GM19452 (cell line): ENCODE data around the gene BSPRY.

ENCODE experiments used
- ATAC-seq: cut with Tn5 transposase; IDR thresholded peaks from one replicate; pipeline ENCODE4 v1.9.1; 2021; ENCODE audit not compliant: unreplicated experiment

Gene BSPRY

DNA sequence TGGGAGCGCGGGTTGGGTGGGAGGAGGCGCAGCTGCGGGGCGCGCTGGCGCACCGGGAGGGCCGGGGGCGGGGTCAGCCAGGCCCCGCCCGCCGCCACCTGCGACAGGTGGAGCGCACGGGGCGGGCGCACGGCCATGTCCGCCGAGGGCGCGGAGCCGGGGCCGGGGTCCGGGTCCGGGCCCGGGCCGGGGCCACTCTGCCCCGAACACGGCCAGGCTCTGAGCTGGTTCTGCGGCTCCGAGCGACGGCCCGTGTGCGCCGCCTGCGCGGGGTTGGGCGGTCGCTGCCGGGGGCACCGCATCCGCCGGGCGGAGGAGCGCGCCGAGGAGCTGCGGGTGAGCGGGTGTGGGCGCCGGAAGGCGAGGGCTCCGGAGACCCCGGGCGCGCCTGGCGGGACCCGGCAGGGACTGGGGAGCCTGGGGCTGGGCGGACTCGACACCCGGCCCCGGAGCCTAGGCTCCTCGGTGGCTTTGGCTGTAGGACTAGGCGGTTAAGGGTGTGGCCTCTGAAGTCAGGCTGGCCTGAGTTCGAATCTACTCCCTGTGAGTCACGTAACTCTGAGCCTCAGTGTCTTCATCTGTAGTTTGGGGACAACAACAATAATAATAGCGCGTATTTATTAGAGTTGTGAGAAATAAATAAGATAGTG lies at the start of gene BSPRY:
Gene BSPRY, plus strand, starts transcription at position 97 of the 650 bp plus-strand sequence. Its CDS starts 39 bp downstream, at position 136.
- peak; percentile 44 for ATAC-seq

DNA sequence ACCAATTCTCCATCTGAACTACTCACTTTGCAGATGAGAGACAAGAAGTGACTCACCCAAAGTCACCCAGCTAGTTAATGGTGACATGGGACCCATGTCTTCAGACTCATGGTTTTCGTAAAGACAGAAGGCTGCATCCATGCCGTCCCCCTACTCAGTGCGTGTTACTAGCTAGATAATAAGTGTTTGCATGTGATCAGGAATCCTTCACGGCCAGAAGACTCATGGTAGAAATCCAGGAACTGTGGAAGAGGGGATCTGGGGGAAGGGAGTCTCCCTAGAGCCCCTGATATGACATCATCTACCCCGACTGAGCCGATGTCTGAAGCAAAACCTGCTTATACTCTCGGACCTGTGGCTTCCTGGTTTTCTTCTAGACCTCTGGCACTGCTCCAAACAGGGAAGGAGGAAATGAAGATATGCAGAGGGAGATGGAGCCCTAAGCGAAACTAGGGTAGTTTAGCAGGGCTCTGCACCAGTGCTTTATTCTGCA lies 49.5 kb upstream of the BSPRY start:
- no peak for ATAC-seq

DNA sequence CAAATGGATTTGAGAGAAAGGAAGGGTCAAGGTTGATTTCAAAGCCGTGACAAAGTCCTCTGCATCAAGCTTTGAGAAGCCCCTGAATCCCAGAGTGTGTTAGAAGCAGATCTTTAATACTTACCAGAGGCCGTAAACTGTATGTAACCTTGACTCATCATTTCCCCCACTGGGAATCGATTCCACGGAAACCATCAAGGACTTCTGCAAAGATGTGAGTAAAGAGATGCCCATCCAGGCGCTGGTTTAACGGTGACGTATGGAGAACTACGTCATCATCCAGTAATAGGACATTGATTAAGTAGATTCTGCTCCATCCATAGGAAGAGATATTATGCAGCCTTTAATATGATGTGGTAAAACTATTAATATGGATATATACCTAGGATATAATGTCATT lies 47.8 kb upstream of the BSPRY start:
- ATAC-seq, result no peak

DNA sequence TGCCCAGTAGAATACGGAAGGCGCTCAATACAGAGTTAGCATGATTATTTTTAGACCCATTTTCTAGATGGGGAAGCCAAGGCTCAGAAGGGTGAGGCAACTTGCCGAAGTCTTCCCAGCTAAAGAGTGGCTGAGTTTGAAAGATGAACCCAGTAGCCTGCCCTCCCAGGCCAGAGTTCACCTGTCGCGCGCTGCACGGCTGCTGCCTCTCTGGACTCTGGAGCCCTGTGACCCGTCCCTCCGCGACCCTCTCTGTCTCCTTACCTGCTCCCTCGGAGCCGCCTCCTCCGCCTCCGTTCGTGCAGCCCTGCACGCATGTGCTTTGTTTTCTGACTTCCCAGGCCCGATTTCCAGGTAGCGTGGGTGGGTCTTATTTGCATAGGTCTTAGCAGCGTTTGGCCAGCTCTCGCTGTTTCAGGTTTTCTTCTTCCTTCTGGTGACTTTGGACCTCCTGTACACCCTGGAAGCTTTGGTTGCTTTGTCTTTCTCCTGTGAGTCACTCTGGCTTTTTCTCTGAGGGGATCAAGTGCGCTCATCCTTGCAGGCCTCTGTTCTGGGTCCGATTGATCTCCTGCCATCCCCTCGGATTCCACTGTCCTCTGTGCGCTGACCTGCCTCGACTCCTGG lies 46.4 kb upstream of the BSPRY start, which contains the start of gene RNF183:
Gene RNF183, minus strand, starts transcription at position 585 of the 627 bp plus-strand sequence. CDS start 5,192 bp downstream, outside the sequence.
- ATAC-seq, result no peak

DNA sequence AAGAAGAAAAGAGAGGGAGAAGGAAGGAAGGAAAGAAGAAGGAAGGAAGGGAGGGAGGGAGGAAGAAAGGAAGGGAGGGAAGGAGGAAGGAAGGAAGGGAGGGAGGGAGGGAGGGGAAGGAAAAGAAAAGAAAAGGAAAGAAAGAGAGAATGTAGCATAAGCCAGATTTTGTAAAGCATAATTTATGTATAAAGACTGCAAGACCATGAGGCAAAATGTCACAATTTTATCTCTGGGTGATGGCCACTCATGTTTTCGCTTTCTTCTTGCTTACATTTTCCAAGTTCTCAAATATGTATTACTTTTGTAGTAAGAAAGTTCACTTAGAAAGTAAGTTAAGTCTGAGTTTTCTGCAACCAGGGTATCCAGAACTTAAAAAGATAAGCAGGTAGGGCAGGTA lies 42.8 kb upstream of the BSPRY start:
- ATAC-seq, result no peak

DNA sequence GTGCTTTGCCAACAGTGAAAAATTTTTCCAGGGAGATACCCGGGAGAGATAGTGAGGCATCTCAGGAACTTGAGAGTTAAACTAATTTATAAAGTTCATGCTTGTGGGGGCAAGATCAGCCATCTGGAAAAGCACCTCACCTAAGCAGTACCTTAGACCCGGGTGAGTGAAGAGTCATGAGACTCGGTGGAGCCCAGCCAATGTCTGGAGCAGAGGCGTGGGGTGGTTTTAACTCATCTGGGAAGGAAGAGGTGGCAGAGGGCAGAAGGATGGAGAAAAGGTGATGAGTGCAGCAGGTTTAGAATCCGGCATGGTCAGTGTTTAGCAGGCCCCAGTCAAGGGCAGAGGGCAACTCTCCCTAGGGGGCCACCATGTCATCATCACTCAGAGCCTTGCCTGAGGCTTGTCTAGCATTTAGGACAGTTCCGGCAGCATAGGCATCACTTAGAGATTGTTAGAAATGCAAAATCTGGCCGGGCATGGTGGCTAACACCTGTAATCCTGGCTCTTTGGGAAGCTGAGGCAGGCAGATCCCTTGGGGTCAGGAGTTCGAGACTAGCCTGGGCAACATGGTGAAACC lies 41.9 kb upstream of the BSPRY start:
- no peak for ATAC-seq

DNA sequence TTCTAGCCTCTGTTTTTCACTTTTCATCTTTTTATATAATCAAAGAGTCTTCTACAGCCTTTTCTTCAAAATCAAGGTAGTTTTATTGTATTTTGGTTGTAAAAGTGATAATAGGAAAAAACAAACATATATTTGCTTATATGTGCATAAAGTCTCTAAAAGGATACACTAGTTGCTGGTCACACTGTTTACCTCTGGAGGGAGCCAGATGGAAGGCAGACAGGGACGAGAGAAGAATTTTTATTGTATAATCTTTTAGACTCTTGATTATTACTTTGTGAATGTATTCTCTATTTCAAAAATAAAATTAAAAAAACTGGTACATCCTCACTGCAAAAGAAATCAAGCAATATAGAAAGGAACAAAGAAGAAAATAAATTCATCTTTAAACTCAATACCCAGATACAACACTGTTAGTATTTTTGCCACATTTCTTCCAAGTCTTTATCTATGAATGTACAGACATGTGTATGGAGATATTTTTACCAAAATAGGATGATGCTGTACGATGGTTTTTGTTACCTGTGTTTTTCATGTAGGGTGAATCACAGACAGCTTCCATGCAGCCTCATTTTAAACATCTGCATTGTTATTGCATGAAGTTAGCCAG lies 40.0 kb upstream of the BSPRY start:
- ATAC-seq, result no peak

DNA sequence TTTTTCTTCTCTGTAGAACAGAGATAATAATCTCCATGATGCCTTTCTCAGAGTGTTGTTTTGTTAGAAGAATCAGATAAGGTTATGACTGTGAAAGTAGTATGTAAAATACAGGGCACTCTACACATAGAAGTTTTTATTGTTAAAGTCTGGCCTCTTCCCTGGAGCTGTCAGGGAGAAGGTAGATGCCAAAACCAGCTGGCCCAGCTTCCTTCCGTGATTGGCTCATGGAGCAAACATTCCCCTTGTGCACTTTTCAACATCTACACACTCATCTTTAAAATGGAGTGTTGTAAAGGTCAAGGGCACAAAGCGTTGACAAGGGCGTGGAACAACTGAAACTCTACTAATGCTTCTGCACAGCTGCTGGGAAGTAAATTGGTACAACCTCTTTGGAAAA lies 38.8 kb upstream of the BSPRY start:
- no peak for ATAC-seq

DNA sequence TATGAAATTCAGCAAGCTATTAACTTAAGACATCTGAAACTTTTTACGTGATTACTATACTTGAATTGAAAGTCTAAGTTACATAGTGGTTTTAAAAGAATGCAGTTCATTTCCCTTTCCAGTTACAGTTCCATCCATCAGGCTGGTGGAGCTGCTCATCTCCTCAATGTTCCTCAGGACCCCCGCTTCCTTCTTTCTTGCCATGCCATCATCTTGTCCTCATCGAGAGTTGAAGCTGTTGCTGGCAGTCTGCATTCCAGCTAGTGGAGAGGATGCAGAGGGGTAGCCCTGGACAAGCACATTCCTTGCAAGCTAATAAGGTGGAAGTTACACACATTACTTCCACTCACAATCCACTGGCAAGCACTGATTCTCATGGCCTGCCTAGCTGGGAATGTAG lies 37.4 kb upstream of the BSPRY start:
- no peak for ATAC-seq

DNA sequence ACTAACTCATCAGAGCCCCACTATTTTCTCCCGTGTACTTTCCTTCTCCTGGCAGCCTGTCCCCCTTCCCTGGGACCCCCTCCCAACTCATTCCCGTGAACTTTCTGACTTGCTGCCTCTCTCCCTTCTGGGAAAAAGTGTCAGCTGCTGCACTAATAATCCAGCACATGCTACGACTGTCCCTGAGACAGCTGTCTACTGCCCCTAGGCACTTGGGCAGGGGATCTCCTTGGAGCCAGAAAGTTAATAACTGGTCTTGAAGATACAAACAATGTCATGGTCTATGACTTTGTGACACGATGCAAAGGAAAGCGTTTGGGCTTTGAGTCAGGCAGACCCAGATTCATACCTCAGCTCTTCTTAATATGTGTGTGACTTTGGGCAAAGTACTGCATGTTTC lies 36.1 kb upstream of the BSPRY start:
- no peak for ATAC-seq

DNA sequence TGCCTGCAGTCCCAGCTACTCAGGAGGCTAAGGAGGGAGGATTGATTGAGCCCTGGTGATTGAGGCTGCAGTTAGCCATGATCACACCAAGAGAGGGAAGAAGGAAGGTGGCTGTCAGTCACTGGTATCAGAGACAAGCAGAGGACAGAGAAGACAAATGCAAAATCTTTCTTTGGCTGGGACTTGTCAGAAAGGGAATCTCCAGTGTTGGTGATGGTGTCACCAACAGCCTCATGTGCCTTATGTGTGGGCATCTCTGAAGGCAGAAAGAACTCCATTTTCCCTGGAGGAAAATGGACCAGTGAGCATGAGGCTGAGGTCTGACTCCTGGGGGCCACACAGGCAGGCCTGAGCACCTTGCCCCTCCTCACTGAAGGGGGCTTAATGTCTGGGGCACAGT lies 34.1 kb upstream of the BSPRY start:
- ATAC-seq, result no peak

DNA sequence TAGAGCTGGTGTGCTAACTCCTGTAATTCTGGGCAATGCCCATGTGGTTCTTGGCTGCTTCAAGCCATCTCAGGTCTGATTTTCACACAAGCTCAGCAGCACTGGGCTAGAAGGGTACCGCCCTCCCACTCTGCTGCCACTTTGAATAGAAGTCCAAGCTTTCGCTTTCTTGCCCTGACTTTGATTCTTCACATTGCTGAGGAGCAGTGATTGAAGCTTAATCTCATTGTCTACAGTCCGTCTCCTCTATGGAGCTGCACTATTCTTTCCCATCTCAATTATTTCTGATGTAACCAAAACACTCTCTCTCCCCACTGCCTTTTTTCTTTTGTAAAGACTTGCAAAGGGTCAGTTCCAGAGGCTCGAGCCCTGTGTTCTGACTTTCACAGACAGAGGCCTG lies 33.3 kb upstream of the BSPRY start:
- ATAC-seq, result no peak

DNA sequence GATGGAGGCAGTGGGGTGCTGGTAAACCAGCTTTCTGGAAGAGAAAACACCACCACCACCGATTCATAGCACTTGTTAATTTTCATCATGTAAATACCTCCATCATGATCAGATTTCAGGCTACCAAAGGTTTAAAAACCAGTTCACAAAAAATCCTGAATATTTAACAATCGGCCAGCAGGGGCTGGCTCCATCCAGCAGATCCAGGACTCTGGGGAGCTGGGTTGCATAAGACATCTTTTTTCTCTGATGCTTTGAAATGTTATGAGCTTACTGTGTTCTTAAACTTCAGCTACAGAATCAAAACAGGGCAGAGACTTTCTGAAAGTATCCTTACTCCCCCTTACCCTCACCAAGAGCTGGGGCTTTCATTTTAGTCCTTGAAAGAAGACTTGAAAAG lies 31.6 kb upstream of the BSPRY start:
- no peak for ATAC-seq

DNA sequence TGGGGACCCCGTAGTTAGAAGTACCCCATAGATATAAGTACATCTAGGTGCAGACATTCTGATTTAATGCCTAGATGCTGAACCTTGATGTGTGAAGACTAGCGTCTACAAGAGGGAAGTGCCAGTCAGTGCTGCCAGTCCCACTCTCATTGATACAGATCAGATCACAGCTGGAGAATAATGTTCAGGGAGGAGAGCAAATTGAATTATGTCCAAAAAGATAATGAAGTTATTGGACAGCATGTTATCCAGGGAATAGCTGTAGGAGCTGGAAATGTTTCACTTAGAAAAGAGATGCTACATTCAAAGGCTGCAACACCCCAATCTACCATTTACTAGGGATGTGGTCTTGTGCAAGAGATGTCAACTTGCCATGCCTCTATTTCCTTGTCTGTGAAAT lies 30.3 kb upstream of the BSPRY start:
- no peak for ATAC-seq

DNA sequence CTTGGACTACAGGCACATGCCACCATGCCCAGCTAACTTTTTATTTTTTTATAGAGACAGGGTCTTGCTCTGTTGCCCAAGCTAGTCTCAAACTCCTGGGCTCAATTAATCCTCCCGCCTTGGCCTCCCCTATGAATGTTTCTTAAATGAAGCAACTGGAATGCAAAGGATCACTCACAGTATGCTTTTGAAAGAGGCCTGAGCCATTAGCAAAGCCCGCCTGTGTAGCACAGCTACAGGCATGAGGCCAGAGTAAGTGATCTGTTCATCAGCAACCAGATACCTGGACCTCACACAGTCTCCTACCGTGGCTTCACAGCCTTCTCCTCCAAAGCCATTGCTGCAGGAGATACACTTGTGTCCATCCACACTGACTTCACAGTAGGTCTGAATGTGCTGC lies 29.3 kb upstream of the BSPRY start:
- no peak for ATAC-seq

DNA sequence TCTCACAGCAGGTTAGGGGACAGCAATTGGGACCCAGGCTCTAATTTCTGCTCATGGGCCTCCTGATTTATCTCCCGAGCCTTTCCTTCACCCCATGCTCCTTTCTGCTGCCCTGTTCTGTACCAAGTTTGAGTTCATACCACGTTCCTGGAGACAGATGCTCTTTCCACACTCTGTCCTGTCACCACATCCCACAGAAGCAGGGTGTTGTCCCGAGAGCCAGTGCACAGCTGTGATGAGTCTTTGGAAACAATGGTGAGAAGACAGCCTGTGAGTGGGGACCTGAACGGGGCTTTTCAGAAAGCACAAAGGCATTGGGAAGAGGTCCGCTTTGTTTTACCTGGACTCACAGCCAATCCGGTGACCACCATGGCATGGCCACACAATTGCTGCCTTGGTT lies 26.7 kb upstream of the BSPRY start:
- ATAC-seq, result no peak

DNA sequence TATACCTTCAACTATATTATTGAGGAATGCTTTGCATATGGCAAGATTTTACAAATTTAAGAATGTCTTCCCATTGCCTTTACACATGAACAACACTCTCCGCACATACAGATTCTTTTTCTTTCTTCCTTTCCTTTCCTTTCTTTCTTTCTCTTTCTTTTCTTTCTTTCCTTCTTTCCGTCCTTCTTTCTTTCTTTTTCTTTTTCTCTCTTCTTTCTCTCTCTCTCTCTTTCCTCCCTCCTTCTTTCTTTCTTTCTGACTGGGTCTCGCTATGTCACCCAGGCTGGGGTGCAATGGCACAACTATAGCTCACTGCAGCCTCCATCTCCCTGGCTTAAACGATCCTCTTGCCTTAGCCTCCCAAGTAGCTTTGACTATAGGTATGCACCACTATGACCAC lies 23.1 kb upstream of the BSPRY start:
- no peak for ATAC-seq

DNA sequence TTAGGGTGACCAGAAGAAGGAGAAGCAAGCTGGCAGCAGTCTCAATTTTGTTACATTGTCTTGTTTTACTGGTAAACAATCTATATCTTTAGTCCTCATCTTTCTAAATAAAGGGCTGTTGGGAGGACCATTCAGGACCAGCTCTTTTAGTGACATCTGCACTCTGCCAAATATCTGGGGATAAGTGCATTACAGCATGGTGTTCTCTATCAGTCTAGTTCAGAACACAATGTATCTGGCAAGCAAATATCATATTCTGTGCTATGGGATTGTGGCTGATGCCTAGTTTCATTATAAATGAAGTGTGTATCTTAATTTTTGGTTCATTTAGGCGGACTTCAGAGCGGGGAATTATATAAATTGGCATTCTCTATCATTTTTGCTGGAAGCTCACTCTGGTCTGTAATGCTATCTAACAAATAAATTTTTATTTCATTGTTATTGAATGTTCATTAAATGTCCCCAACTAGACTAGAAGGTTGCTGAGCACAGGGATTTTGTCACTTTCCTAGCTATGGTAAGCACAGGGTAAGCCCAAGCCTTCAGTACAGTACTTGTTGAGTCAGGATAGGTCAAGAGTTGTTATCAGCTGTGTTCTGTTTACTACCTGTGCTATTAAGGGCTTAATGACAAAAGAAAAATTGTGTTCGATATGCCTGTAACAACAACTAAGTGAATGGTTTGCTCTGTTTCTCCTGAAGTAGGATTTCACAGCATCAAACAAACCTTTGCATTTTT lies 21.1 kb upstream of the BSPRY start:
- ATAC-seq, result no peak

DNA sequence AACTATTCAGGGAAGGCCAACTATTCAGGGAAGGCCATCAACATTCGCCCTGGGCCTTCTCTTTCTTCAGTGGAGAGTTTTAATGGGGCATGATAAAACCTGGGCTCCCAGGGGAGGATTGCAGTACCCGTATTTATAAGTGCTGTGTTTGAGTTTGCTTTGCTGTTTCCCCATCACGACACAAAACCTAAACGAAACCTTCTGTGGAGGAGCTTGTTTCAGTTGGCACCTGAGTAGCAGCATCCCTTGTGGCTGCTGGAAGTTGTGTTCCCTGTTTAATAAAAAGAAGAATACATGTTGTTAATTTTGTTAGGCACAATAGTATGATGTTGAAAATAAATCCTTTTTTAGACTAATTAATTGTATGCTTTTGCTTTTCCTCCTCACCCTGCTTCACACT lies 17.6 kb upstream of the BSPRY start:
- no peak for ATAC-seq

DNA sequence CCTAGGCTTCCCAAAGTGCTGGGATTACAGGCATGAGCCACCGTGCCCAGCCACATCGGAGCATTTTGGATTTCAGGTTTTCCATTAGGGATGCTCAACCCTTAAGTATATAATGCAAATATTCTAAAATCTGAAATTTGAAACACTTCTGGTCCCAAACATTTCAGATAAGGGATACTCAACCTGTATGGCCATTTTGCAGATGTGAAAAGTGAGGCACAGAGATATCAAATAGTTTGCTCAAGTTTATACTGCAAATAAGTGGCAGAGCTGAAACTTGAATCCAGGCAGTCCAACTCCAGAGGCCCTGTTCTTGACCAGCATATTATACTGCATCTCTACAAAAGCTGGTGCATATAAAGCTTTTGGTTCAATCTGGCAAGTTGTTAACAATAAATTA lies 11.6 kb upstream of the BSPRY start:
- ATAC-seq, result no peak

DNA sequence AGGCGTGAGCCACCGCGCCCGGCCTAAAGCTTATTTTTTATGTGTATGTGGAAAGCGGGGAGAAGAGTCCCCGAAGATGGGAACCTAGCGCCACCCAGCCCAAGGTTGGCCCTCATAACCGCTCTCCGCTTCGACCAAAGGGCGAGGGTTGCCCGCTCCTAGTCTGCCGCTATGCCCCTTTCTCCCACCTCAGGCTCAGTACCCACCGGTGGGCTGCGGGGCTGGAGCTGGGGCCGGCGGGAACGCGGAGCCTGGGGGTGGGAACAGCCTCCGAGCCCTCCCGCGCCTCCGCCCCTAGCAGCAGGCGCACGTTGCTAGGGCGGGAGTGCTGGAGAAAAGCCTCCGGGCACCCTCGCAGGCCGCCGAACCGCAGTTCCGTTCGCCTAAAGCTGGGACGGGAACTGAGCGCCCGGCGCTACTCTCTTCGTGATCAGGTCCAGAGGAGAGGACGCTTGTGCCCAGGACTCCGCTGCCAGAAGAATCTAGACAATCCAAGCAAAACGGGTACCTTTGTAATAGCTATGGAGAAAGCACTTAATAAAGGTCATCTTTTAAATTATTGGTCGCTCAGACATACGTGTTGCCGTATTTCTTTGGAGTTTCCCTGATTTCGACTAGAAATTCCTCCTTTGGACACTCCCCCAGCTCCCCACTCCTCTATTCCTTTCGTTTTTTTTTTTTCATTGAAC lies 9.2 kb upstream of the BSPRY start, which contains the start of gene WDR31:
Gene WDR31, minus strand, starts transcription at position 265 of the 689 bp plus-strand sequence. CDS start 8,253 bp downstream, outside the sequence.
- peak; percentile 99 for ATAC-seq
